A549 (cell line): Measurements from ENCODE around the gene TCTN3.

ENCODE experiments used
- CHD4 ChIP-seq: fragments of 200-600 bp; sonication (generic); IDR thresholded peaks from 2 replicates; pipeline ENCODE4 v1.6.1; 2016; ENCODE audit warnings: antibody characterized with exemption, mild to moderate bottlenecking, borderline replicate concordance
- HOXB13 ChIP-seq: fragments of 250-450 bp; sonication (Bioruptor Pico); IDR thresholded peaks from 2 replicates; pipeline ENCODE4 v1.5.0; 2020; ENCODE audit warnings: low read depth, mild to moderate bottlenecking, moderate library complexity
- HOXB5 ChIP-seq: fragments of 250-450 bp; sonication (Bioruptor Pico); IDR thresholded peaks from 2 replicates; pipeline ENCODE4 v1.5.0; 2020; ENCODE audit warnings: mild to moderate bottlenecking, moderate library complexity
- NR3C1 ChIP-seq: fragments of >200 bp; sonication (Bioruptor Twin); formaldehyde crosslinking; IDR thresholded peaks from 3 replicates; pipeline ENCODE4 v1.6.1; 2017

- TF ChIP-seq HOXB13 (no peak), NR3C1 (no peak), CHD4 (no peak), HOXB5 (CRISPR knock-in tag) (no peak)
Observed at GRCh38 chr10:95739056-95739455, 45.3 kb upstream of the TCTN3 start.
